AG04450 (cell line): ENCODE results near the gene CCR3. TPM values are rescaled to one million over a fixed set of nuclear protein-coding genes. Genes with fewer than 3 reads are reported as not detected.

Source experiments
- CTCF ChIA-PET: fragments of 300-600, 350-600 bp; formaldehyde crosslinking; extraction: SDS; loops from one replicate; lab custom pipeline; 2022; ENCODE audit warnings: antibody characterized with exemption, inconsistent platforms; lab: Charles Lee
- POLR2A ChIA-PET: fragments of 350-600 bp; formaldehyde crosslinking; extraction: SDS; loops from one replicate; lab custom pipeline; 2021; ENCODE audit warnings: antibody characterized with exemption, inconsistent platforms; lab: Yijun Ruan, JAX
- DNase-seq: peaks from one replicate; pipeline ENCODE4 v3.0.0-alpha.2; 2011; ENCODE audit warnings: low read depth, low spot score
- H3K27ac ChIP-seq: one replicate; pipeline ENCODE4 v1.5.1; 2012; ENCODE audit warnings: low read depth, low read length, control low read depth
- H3K27me3 ChIP-seq: one replicate; pipeline ENCODE4 v1.6.0; 2012; ENCODE audit warnings: low read length; ENCODE audit not compliant: control insufficient read depth, insufficient read depth
- H3K4me3 ChIP-seq: 2 replicates; pipeline ENCODE4 v1.5.1; 2011; ENCODE audit warnings: mild to moderate bottlenecking, low read depth, low read length, control low read depth
- H3K9me3 ChIP-seq: 2 replicates; pipeline ENCODE4 v1.5.1; 2012; ENCODE audit warnings: low read length; ENCODE audit not compliant: control insufficient read depth, insufficient read depth
- CTCF ChIP-seq: IDR thresholded peaks from 2 replicates; pipeline ENCODE4 v1.5.1; 2011; ENCODE audit warnings: low read depth, low read length, control low read depth, inconsistent platforms
- polyA plus RNA-seq: library from polyadenylated mRNA; depleted of rRNA; stranded (reverse); fragments of >200 nt; gene quantifications from 2 replicates; pipeline ENCODE4 v1.2.3, GENCODE V29; 2011

CCR3 gene
- polyA plus RNA-seq, 1 experiment = not detected

- no peaks in the 10 kb centered on the region for H3K9me3 ChIP-seq
- TF ChIP-seq CTCF = no peak
- ChIA-PET POLR2A (no interaction called here), CTCF (no interaction called here)
- no peak overlapping the region for H3K4me3 ChIP-seq
- no peak overlapping the region for H3K27ac ChIP-seq
- no peak for DNase-seq
- no peaks in the 10 kb centered on the region for H3K27me3 ChIP-seq
These were observed 38.0 kb downstream of the CCR3 start for GRCh38 chr3:46280105-46280797.

- Histone ChIP-seq H3K4me3 (no peak overlapping the region), H3K27ac (no peak overlapping the region), H3K27me3 (no peaks in the 10 kb centered on the region), H3K9me3 (no peaks in the 10 kb centered on the region)
- ChIA-PET POLR2A (no interaction called here), CTCF (no interaction called here)
- DNase-seq = no peak
- no peak for TF ChIP-seq CTCF
These were observed 39.3 kb downstream of the CCR3 start for GRCh38 chr3:46281551-46281950.

DNA sequence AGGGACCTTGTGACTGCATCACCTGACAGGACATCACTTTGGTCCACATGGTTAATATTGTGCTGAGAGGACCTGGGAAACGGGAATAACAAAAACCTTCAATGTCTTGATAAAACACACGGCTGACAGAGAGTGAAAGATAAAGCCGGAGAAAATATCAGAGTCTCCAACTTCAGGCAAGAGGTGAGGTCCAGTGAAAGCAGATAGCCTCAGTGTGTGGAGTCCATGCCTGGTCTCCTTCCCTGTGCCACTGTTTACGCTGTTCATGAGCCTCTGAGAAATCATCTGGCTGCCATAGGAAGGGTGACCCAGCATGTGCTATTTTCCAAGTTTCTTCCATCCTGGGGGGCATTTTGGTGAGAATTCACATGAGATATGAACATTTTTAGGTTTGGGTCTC, 39.8 kb downstream of the CCR3 start:
- no peak for TF ChIP-seq CTCF
- H3K9me3 ChIP-seq = no peaks in the 10 kb centered on the region
- no peak overlapping the region for H3K27ac ChIP-seq
- ChIA-PET CTCF (no interaction called here), POLR2A (no interaction called here)
- no peak overlapping the region for H3K4me3 ChIP-seq
- H3K27me3 ChIP-seq = no peaks in the 10 kb centered on the region
- DNase-seq = no peak

- H3K27ac ChIP-seq = peak overlapping the region; percentile 21
- H3K9me3 ChIP-seq = no peaks in the 10 kb centered on the region
- H3K27me3 ChIP-seq = no peaks in the 10 kb centered on the region
- no peak for DNase-seq
- no peak overlapping the region for H3K4me3 ChIP-seq
- POLR2A ChIA-PET = no interaction called here
- TF ChIP-seq CTCF = no peak
- CTCF ChIA-PET = no interaction called here
These were observed 40.4 kb downstream of the CCR3 start for GRCh38 chr3:46282696-46283095.

DNA sequence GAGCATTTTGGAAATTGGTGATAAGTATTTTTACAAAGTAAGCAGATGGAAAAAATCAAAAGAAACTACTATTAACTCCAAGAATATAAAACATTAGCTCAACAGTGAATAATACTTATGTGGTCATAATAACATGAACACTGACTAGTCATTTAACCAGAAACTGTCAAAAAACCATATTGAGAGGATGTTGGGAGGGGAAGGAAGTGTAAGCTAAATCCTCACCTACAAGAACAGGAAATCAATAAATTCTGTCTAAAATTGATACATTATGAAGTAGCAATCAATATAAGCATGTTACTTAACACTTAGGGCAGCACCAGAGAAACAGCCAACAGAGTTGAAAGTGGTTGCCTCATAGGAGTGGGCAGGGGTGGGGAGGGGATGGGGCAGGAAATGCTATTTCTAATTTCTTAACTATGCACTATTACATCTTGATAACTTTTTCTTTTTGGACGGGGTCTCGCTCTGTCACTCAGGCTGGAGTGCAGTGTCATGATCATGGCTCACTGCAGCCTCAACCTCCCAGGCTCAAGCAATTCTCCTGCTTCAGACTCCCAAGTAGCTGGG, 41.7 kb downstream of the CCR3 start:
- ChIA-PET POLR2A (no interaction called here), CTCF (interaction anchor here (0.5 to 0.7 kb wide), 3 partner anchors 16 to 345 kb away, joined by 5 to 7 read pairs (median 6); no protein-coding TSS in a partner anchor)
- no peaks in the 10 kb centered on the region for H3K9me3 ChIP-seq
- no peak overlapping the region for H3K27ac ChIP-seq
- H3K4me3 ChIP-seq = no peak overlapping the region
- TF ChIP-seq CTCF = no peak
- H3K27me3 ChIP-seq = no peaks in the 10 kb centered on the region
- no peak for DNase-seq
